SU-DHL-6 (cell line): ENCODE results near the gene SEMA3G.

Experiments
- H2AFZ ChIP-seq: fragments of 200-600 bp; sonication (generic); 2 replicates; pipeline ENCODE4 v1.6.1; 2014; ENCODE audit warnings: low read depth, mild to moderate bottlenecking, moderate library complexity, mixed read lengths, antibody characterized with exemption, low read length; ENCODE audit not compliant: severe bottlenecking
- H3F3A ChIP-seq: fragments of 200-600 bp; shearing (Covaris generic); 2 replicates; pipeline ENCODE4 v1.6.0; 2016; ENCODE audit warnings: antibody characterized with exemption, mild to moderate bottlenecking; ENCODE audit not compliant: insufficient read depth
- H3K27ac ChIP-seq: fragments of 200-600 bp; sonication (generic); 2 replicates; pipeline ENCODE4 v1.5.1; 2016; ENCODE audit warnings: low read depth, mild to moderate bottlenecking, low read length, moderate library complexity, mixed read lengths
- H3K27me3 ChIP-seq: fragments of 200-600 bp; sonication (generic), shearing (Covaris generic); 2 replicates; pipeline ENCODE4 v1.6.0; 2014; ENCODE audit warnings: mild to moderate bottlenecking, low read length
- H3K36me3 ChIP-seq: fragments of 200-600 bp; sonication (generic); 2 replicates; pipeline ENCODE4 v1.6.1; 2014; ENCODE audit warnings: mild to moderate bottlenecking, low read length, mixed read lengths
- H3K4me2 ChIP-seq: fragments of 300-600, 200-600 bp; shearing (Covaris generic), sonication (generic); 2 replicates; pipeline ENCODE4 v1.6.0; 2014; ENCODE audit warnings: low read length, low read depth, mild to moderate bottlenecking; ENCODE audit not compliant: poor library complexity, severe bottlenecking
- H3K4me3 ChIP-seq: fragments of 200-600 bp; sonication (generic); 2 replicates; pipeline ENCODE4 v1.5.1; 2014; ENCODE audit warnings: antibody characterized with exemption, low read length, mild to moderate bottlenecking, mixed read lengths; ENCODE audit not compliant: insufficient read depth, poor library complexity, severe bottlenecking
- H3K79me2 ChIP-seq: fragments of 200-600 bp; sonication (generic); 2 replicates; pipeline ENCODE4 v1.6.1; 2014; ENCODE audit warnings: mild to moderate bottlenecking, low read length, moderate library complexity; ENCODE audit not compliant: insufficient read depth
- H3K9ac ChIP-seq: fragments of 200-600 bp; sonication (generic); 2 replicates; pipeline ENCODE4 v1.7.0; 2014; ENCODE audit warnings: mild to moderate bottlenecking, low read length
- H3K9me2 ChIP-seq: fragments of 200-600 bp; sonication (generic); replicated peaks from 2 replicates; pipeline ENCODE4 v1.6.1; 2014; ENCODE audit warnings: low read length; ENCODE audit not compliant: insufficient read depth
- H3K9me3 ChIP-seq: fragments of 200-600 bp; sonication (generic); 2 replicates; pipeline ENCODE4 v1.6.1; 2014; ENCODE audit warnings: low read length, mixed read lengths; ENCODE audit not compliant: insufficient read depth
- H4K20me1 ChIP-seq: fragments of 200-600 bp; sonication (generic); 2 replicates; pipeline ENCODE4 v1.6.1; 2014; ENCODE audit warnings: low read depth, mild to moderate bottlenecking, antibody characterized with exemption, low read length, moderate library complexity, mixed read lengths
- EZH2phosphoT487 ChIP-seq: fragments of 200-600 bp; sonication (generic), shearing (Covaris generic); conservative IDR thresholded peaks from 2 replicates; pipeline ENCODE4 v1.6.1; 2018; ENCODE audit warnings: mild to moderate bottlenecking, antibody characterized with exemption, low read length, moderate library complexity, mixed read lengths
- TF ChIP-seq, protein P1 (sequence below): fragments of 200-600 bp; sonication (generic); IDR thresholded peaks from one replicate; pipeline ENCODE4 v1.5.1; 2017; ENCODE audit warnings: antibody characterized with exemption, mild to moderate bottlenecking, low read length, moderate library complexity; ENCODE audit not compliant: insufficient read depth, poor library complexity, severe bottlenecking

Gene SEMA3G

GRCh38 chr3:52436500-52437149 is 8.3 kb downstream of the SEMA3G start:
- H3K9ac ChIP-seq = no peak overlapping the region
- no peak for TF ChIP-seq EZH2phosphoT487
- TF ChIP-seq, protein P1, sequence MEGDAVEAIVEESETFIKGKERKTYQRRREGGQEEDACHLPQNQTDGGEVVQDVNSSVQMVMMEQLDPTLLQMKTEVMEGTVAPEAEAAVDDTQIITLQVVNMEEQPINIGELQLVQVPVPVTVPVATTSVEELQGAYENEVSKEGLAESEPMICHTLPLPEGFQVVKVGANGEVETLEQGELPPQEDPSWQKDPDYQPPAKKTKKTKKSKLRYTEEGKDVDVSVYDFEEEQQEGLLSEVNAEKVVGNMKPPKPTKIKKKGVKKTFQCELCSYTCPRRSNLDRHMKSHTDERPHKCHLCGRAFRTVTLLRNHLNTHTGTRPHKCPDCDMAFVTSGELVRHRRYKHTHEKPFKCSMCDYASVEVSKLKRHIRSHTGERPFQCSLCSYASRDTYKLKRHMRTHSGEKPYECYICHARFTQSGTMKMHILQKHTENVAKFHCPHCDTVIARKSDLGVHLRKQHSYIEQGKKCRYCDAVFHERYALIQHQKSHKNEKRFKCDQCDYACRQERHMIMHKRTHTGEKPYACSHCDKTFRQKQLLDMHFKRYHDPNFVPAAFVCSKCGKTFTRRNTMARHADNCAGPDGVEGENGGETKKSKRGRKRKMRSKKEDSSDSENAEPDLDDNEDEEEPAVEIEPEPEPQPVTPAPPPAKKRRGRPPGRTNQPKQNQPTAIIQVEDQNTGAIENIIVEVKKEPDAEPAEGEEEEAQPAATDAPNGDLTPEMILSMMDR = no peak
- no peak overlapping the region for H3K4me2 ChIP-seq
- H3K79me2 ChIP-seq = no peaks in the 10 kb centered on the region
- H3K27me3 ChIP-seq = no peaks in the 10 kb centered on the region
- no peaks in the 10 kb centered on the region for H4K20me1 ChIP-seq
- H3K9me3 ChIP-seq = no peaks in the 10 kb centered on the region
- no peak overlapping the region for H2AFZ ChIP-seq
- no peaks in the 10 kb centered on the region for H3K9me2 ChIP-seq
- no peaks in the 10 kb centered on the region for H3F3A ChIP-seq
- no peak overlapping the region for H3K4me3 ChIP-seq
- H3K27ac ChIP-seq = no peak overlapping the region
- no peaks in the 10 kb centered on the region for H3K36me3 ChIP-seq

DNA sequence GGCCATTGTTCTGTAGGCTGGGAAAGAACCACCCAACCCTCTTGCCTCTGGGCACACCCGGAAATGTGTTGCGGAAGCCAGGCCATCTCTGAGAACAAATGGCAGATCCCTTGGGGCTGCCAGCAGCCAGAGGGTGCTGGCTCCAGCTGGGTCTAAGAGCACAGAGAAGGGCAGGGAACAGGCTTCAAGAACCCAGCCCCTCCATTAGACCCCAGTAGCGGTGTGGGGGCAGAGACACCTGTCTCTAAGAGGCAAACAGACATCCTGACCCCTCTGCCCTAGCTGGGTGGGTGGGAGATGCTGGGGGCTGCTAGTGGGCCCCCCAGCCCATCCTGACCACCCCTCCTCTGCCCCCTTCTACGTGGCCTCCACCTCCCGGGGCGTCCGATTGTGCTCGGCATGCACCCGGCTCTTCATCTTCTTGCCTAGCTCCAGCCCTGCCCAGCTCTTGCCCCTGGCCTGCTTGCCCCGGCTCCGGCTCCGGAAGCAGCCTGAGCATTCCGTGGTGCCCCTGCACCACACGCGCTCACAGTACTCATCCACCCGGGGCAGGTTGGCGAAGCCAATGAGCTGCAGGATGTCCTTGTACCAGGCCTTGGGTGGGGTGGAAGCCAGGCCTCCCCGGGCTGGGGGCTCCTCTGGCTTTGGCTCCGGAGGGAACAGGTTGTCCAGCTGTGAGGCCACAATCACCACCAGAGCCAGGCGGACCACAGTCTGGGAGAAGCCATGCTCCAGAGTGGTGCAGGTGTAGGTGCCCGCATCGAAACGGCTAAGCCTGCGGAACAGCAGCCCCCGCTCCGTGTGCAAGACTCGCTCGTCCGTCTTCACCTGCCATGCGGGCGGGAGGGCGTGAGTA is 9.4 kb downstream of the SEMA3G start:
- H3K9me2 ChIP-seq = no peaks in the 10 kb centered on the region
- no peak overlapping the region for H3K27ac ChIP-seq
- no peaks in the 10 kb centered on the region for H3K9me3 ChIP-seq
- H3K4me3 ChIP-seq = no peak overlapping the region
- H3K36me3 ChIP-seq = no peaks in the 10 kb centered on the region
- no peaks in the 10 kb centered on the region for H4K20me1 ChIP-seq
- no peaks in the 10 kb centered on the region for H3K27me3 ChIP-seq
- no peak overlapping the region for H2AFZ ChIP-seq
- no peak overlapping the region for H3K4me2 ChIP-seq
- no peaks in the 10 kb centered on the region for H3K79me2 ChIP-seq
- H3F3A ChIP-seq = no peaks in the 10 kb centered on the region
- TF ChIP-seq, protein P1 = no peak
- TF ChIP-seq EZH2phosphoT487 = no peak
- no peak overlapping the region for H3K9ac ChIP-seq

DNA sequence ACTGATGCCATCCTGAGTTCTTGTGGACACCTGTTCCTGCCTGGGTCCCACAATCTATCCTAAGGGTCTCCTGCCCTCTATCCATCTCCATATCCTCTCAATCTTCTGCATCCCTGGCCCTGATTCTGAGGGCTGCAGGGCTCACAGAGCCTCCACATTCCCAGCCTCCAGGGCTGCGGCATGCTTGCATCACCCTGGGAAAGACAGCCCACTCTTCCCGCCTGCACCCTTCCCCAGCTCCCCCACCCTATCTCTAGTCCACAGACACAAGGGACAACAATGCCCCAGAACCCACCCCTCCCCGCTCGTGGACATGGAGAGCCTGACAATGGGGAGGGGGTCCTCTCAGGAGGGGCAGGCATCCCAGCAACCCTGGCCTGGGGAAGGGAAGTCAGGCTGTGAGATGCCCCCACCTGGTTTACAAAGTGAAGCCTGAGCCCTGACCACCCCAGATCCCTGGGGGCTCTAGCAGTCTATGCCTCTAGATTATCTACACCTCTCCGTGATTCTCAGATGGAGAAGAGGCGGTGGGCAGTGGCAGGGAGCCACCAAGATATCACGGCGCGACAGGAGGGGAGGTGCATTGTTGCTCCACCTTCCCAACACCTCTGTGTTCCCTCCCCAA is 10.3 kb downstream of the SEMA3G start:
- no peak for TF ChIP-seq EZH2phosphoT487
- TF ChIP-seq, protein P1 = no peak
- Histone ChIP-seq H3F3A (no peaks in the 10 kb centered on the region), H3K4me2 (no peak overlapping the region), H2AFZ (no peak overlapping the region), H3K27ac (no peak overlapping the region), H3K9me3 (no peaks in the 10 kb centered on the region), H3K79me2 (no peaks in the 10 kb centered on the region), H3K27me3 (no peaks in the 10 kb centered on the region), H3K36me3 (no peaks in the 10 kb centered on the region), H4K20me1 (no peaks in the 10 kb centered on the region), H3K4me3 (no peak overlapping the region), H3K9me2 (no peaks in the 10 kb centered on the region), H3K9ac (no peak overlapping the region)
